Measurements from ENCODE around the gene AGRP.
A peak's percentile ranks its signal among the peaks of the same experiment; 100 is the strongest.

Gene AGRP

GRCh38 chr16:67528870-67529581 is 45.7 kb upstream of the AGRP start (continued):
- TF ChIP-seq ZBTB6 (tag by site-specific recombination; IDR thresholded peaks at IDR 0.05) (peak; percentile 73; the same call in 1 of the 2 replicates), KLF1 (tag by site-specific recombination; IDR thresholded peaks at IDR 0.05) (no peak; the same call in 1 of the 2 replicates), ZBTB11 (tag by site-specific recombination; conservative IDR thresholded peaks at IDR 0.05; ENCODE audit: low read depth) (no peak), ZNF776 (tag by site-specific recombination; IDR thresholded peaks at IDR 0.05; ENCODE audit: borderline replicate concordance) (no peak), KLF17 (tag by site-specific recombination; IDR thresholded peaks at IDR 0.05) (0 out of 2 replicates have a peak, but pooled peaks have one; percentile 18), ZNF514 (tag by site-specific recombination; IDR thresholded peaks at IDR 0.05) (no peak), ZNF280C (tag by site-specific recombination; IDR thresholded peaks at IDR 0.05) (no peak), ZNF292 (tag by site-specific recombination; IDR thresholded peaks at IDR 0.05; ENCODE audit: borderline replicate concordance, low read depth) (no peak), ZNF311 (tag by site-specific recombination; IDR thresholded peaks at IDR 0.05; ENCODE audit: borderline replicate concordance) (no peak), ZNF530 (tag by site-specific recombination; IDR thresholded peaks at IDR 0.05; ENCODE audit: low read depth) (no peak), ZBTB7A (tag by site-specific recombination; IDR thresholded peaks at IDR 0.05; ENCODE audit: low read depth) (no peak), ZNF529 (tag by site-specific recombination; IDR thresholded peaks at IDR 0.05; ENCODE audit: insufficient replicate concordance) (no peak), ZNF341 (tag by site-specific recombination; IDR thresholded peaks at IDR 0.05; ENCODE audit: low read depth) (peak; percentile 86), ZNF37A (tag by site-specific recombination; IDR thresholded peaks at IDR 0.05) (no peak), ZNF248 (tag by site-specific recombination; IDR thresholded peaks at IDR 0.05) (no peak), SP2 (tag by site-specific recombination; IDR thresholded peaks at IDR 0.05) (no peak; the same call in 1 of the 2 replicates), REST (tag by site-specific recombination; IDR thresholded peaks at IDR 0.05) (no peak), ZNF335 (tag by site-specific recombination; conservative IDR thresholded peaks at IDR 0.05) (peak; percentile 34; the same call in 1 of the 2 replicates), OVOL3 (tag by site-specific recombination; IDR thresholded peaks at IDR 0.05) (no peak), ZNF610 (tag by site-specific recombination; IDR thresholded peaks at IDR 0.05; ENCODE audit: borderline replicate concordance) (no peak), ZNF626 (tag by site-specific recombination; IDR thresholded peaks at IDR 0.05) (no peak), ZNF280D (tag by site-specific recombination; IDR thresholded peaks at IDR 0.05) (no peak), ZNF362 (tag by site-specific recombination; IDR thresholded peaks at IDR 0.05) (no peak)

Data from HEK293 (cell line).